ENCODE data around the gene TP53I3.

TP53I3 gene

GRCh38 chr2:24084386-24085199, at the start of gene TP53I3:
Gene TP53I3, minus strand, starts transcription at chr2:24084834. Its CDS starts 508 bp downstream, at chr2:24084326.
- Mint-ChIP-seq H3K9me3 (no peaks in the 10 kb centered on the region), H3K4me1 (peaks cover 32% of the 10 kb centered on the region), H3K36me3 (ENCODE audit: low read depth) (peaks cover 34% of the 10 kb centered on the region), H3K4me3 (peak within 1 kb of the TSS; percentile 91), H3K27ac (peak within 1 kb of the TSS; percentile 98), H3K27me3 (ENCODE audit: low read depth, poor library complexity) (no peaks in the 10 kb centered on the region)
- TF ChIP-seq CTCF (IDR thresholded peaks at IDR 0.05), result peak; percentile 97
- DNase-seq, result peak; percentile 95

GRCh38 chr2:24132543-24132942, 47.9 kb upstream of the TP53I3 start:
- Mint-ChIP-seq H3K4me1 (peaks cover 5% of the 10 kb centered on the region), H3K36me3 (ENCODE audit: low read depth) (peaks cover 72% of the 10 kb centered on the region), H3K27me3 (ENCODE audit: low read depth, poor library complexity) (peaks cover 4% of the 10 kb centered on the region), H3K4me3 (no peak overlapping the region), H3K9me3 (peaks cover 37% of the 10 kb centered on the region), H3K27ac (peak overlapping the region; percentile 51)
- no peak for TF ChIP-seq CTCF (IDR thresholded peaks at IDR 0.05)
- no peak for DNase-seq

- Mint-ChIP-seq H3K36me3 (ENCODE audit: low read depth) (peaks cover 55% of the 10 kb centered on the region), H3K27me3 (ENCODE audit: low read depth, poor library complexity) (peaks cover under 1% of the 10 kb centered on the region), H3K4me1 (peaks cover 23% of the 10 kb centered on the region), H3K27ac (no peak overlapping the region), H3K9me3 (peaks cover 18% of the 10 kb centered on the region), H3K4me3 (no peak overlapping the region)
- DNase-seq, result no peak
- TF ChIP-seq CTCF (IDR thresholded peaks at IDR 0.05), result no peak
Observed at GRCh38 chr2:24125956-24126355, 41.3 kb upstream of the TP53I3 start.

- Mint-ChIP-seq H3K27ac (peak overlapping the region; percentile 94), H3K27me3 (ENCODE audit: low read depth, poor library complexity) (no peaks in the 10 kb centered on the region), H3K4me3 (peak overlapping the region; percentile 88), H3K4me1 (peaks cover 22% of the 10 kb centered on the region), H3K36me3 (ENCODE audit: low read depth) (peaks cover 37% of the 10 kb centered on the region), H3K9me3 (peaks cover 9% of the 10 kb centered on the region)
- TF ChIP-seq CTCF (IDR thresholded peaks at IDR 0.05), result no peak
- DNase-seq, result no peak
Observed at GRCh38 chr2:24123922-24124580, 39.4 kb upstream of the TP53I3 start.

- H3K27me3 Mint-ChIP-seq (ENCODE audit: low read depth, poor library complexity), result no peaks in the 10 kb centered on the region
- DNase-seq, result peak; percentile 83
- H3K4me3 Mint-ChIP-seq, result peak within 1 kb of the TSS; percentile 88
- H3K27ac Mint-ChIP-seq, result peak within 1 kb of the TSS; percentile 94
- H3K36me3 Mint-ChIP-seq (ENCODE audit: low read depth), result peaks cover 30% of the 10 kb centered on the region
- H3K9me3 Mint-ChIP-seq, result peaks cover 9% of the 10 kb centered on the region
- TF ChIP-seq CTCF (IDR thresholded peaks at IDR 0.05), result no peak
- H3K4me1 Mint-ChIP-seq, result peaks cover 19% of the 10 kb centered on the region
Observed at GRCh38 chr2:24123195-24123921, 38.7 kb upstream of the TP53I3 start, which contains the start of the genes FAM228B and PFN4. Gene FAM228B, plus strand, starts transcription at chr2:24123469. Its CDS starts 893 bp downstream, at chr2:24124362. Gene PFN4, minus strand, starts transcription at chr2:24123334. Its CDS starts 799 bp downstream, at chr2:24122535.
